H9 (cell line): ENCODE measurements around the gene GRID2. TPM values are rescaled to one million over a fixed set of nuclear protein-coding genes. Genes with fewer than 3 reads are reported as not detected.

ENCODE experiments used
- DNase-seq: peaks from one replicate; pipeline ENCODE4 v3.0.0-alpha.2; 2017
- H2AFZ ChIP-seq: one replicate; pipeline ENCODE4 v1.6.1; 2013; ENCODE audit warnings: mild to moderate bottlenecking, low read length, control low read depth, moderate library complexity
- H2AK5ac ChIP-seq: 2 replicates; pipeline ENCODE4 v1.6.1; 2013; ENCODE audit warnings: low read length, control low read depth, mixed read lengths; ENCODE audit not compliant: insufficient read length
- H2BK120ac ChIP-seq: one replicate; pipeline ENCODE4 v1.6.1; 2013; ENCODE audit warnings: low read depth, mild to moderate bottlenecking, low read length, control low read depth, inconsistent platforms; ENCODE audit not compliant: poor library complexity, severe bottlenecking
- H2BK12ac ChIP-seq: 2 replicates; pipeline ENCODE4 v1.6.1; 2013; ENCODE audit warnings: low read length, control low read depth, mixed read lengths, low read depth; ENCODE audit not compliant: insufficient read length
- H2BK15ac ChIP-seq: 2 replicates; pipeline ENCODE4 v1.6.1; 2013; ENCODE audit warnings: low read depth, low read length, control low read depth
- H2BK20ac ChIP-seq: one replicate; pipeline ENCODE4 v1.6.1; 2013; ENCODE audit warnings: low read depth, mild to moderate bottlenecking, low read length, control low read depth, inconsistent platforms; ENCODE audit not compliant: poor library complexity, severe bottlenecking
- H2BK5ac ChIP-seq: 2 replicates; pipeline ENCODE4 v1.6.1; 2013; ENCODE audit warnings: low read length, control low read depth, mixed read lengths; ENCODE audit not compliant: insufficient read length
- H3K14ac ChIP-seq: 2 replicates; pipeline ENCODE4 v1.6.1; 2013; ENCODE audit warnings: low read length, control low read depth; ENCODE audit not compliant: insufficient read depth
- H3K18ac ChIP-seq: 2 replicates; pipeline ENCODE4 v1.6.1; 2013; ENCODE audit warnings: low read depth, mild to moderate bottlenecking, mixed read lengths, low read length, control low read depth; ENCODE audit not compliant: insufficient read length
- H3K23ac ChIP-seq: 2 replicates; pipeline ENCODE4 v1.6.1; 2013; ENCODE audit warnings: low read length, control low read depth, mixed read lengths, low read depth; ENCODE audit not compliant: insufficient read length
- H3K23me2 ChIP-seq: 2 replicates; pipeline ENCODE4 v1.6.1; 2013; ENCODE audit warnings: low read depth, mild to moderate bottlenecking, mixed read lengths, low read length, control low read depth; ENCODE audit not compliant: insufficient read length, poor library complexity, severe bottlenecking
- H3K27ac ChIP-seq: 2 replicates; pipeline ENCODE4 v1.5.1; 2013; ENCODE audit warnings: low read length, control low read depth, mixed read lengths, low read depth; ENCODE audit not compliant: insufficient read length
- H3K27me3 ChIP-seq: 2 replicates; pipeline ENCODE4 v1.6.1; 2013; ENCODE audit warnings: low read length, control low read depth, inconsistent platforms; ENCODE audit not compliant: insufficient read depth
- H3K4ac ChIP-seq: 2 replicates; pipeline ENCODE4 v1.6.1; 2013; ENCODE audit warnings: low read depth, mild to moderate bottlenecking, control low read depth, inconsistent platforms, low read length, moderate library complexity
- H3K4me1 ChIP-seq: 2 replicates; pipeline ENCODE4 v1.6.1; 2013; ENCODE audit warnings: low read length, control low read depth, inconsistent platforms; ENCODE audit not compliant: insufficient read depth
- H3K4me2 ChIP-seq: 2 replicates; pipeline ENCODE4 v1.6.1; 2013; ENCODE audit warnings: low read length, control low read depth, mixed read lengths; ENCODE audit not compliant: insufficient read length, insufficient read depth
- H3K56ac ChIP-seq: 2 replicates; pipeline ENCODE4 v1.6.1; 2013; ENCODE audit warnings: low read depth, mild to moderate bottlenecking, mixed read lengths, low read length, control low read depth; ENCODE audit not compliant: insufficient read length
- H3K79me1 ChIP-seq: 2 replicates; pipeline ENCODE4 v1.6.1; 2013; ENCODE audit warnings: low read depth, mild to moderate bottlenecking, moderate library complexity, low read length, control low read depth, inconsistent platforms; ENCODE audit not compliant: insufficient read depth, poor library complexity, severe bottlenecking
- H3K79me2 ChIP-seq: 2 replicates; pipeline ENCODE4 v1.6.1; 2013; ENCODE audit warnings: low read length, control low read depth, inconsistent platforms; ENCODE audit not compliant: insufficient read depth
- H3K9ac ChIP-seq: 2 replicates; pipeline ENCODE4 v1.6.1; 2013; ENCODE audit warnings: low read length, control low read depth, mixed read lengths; ENCODE audit not compliant: insufficient read length; ENCODE audit errors: extremely low read depth
- H3K9me3 ChIP-seq: one replicate; pipeline ENCODE4 v1.6.1; 2013; ENCODE audit warnings: low read depth, low read length, inconsistent platforms; ENCODE audit not compliant: control insufficient read depth
- H3T11ph ChIP-seq: one replicate; pipeline ENCODE4 v1.6.1; 2013; ENCODE audit warnings: mild to moderate bottlenecking, low read length, control low read depth, inconsistent platforms
- H4K20me1 ChIP-seq: one replicate; pipeline ENCODE4 v1.6.1; 2013; ENCODE audit not compliant: control insufficient read depth, insufficient read length, insufficient read depth
- H4K5ac ChIP-seq: 2 replicates; pipeline ENCODE4 v1.6.1; 2013; ENCODE audit warnings: low read depth, mild to moderate bottlenecking, mixed read lengths, low read length, control low read depth; ENCODE audit not compliant: insufficient read length
- H4K8ac ChIP-seq: replicated peaks from 2 replicates; pipeline ENCODE4 v1.6.1; 2013; ENCODE audit warnings: low read length, control low read depth, mixed read lengths, low read depth; ENCODE audit not compliant: insufficient read length
- H4K91ac ChIP-seq: 2 replicates; pipeline ENCODE4 v1.6.1; 2013; ENCODE audit warnings: low read depth, mild to moderate bottlenecking, moderate library complexity, mixed read lengths, low read length, control low read depth; ENCODE audit not compliant: insufficient read length
- H3K27ac Mint-ChIP-seq, 3 experiments: 2 replicates in 2 of 3; 3 replicates in 1 of 3; pipeline ENCODE4 v1.8.0; 2020 to 2021; ENCODE audit warnings: mixed read lengths in 3 of 3, mild to moderate bottlenecking in 1 of 3, moderate library complexity in 1 of 3
- H3K27me3 Mint-ChIP-seq: 2 replicates; pipeline ENCODE4 v1.8.0; 2021; ENCODE audit warnings: low read depth, mild to moderate bottlenecking, moderate library complexity, mixed read lengths
- H3K36me3 Mint-ChIP-seq, 3 experiments: 2 replicates in 2 of 3; 3 replicates in 1 of 3; pipeline ENCODE4 v1.8.0; 2020 to 2021; ENCODE audit warnings: low read depth in 3 of 3, mixed read lengths in 3 of 3; ENCODE audit not compliant: insufficient read depth in 1 of 3
- H3K4me1 Mint-ChIP-seq, 2 experiments: 2 replicates each; pipeline ENCODE4 v1.8.0; 2020; ENCODE audit warnings: mixed read lengths in 2 of 2
- H3K4me3 Mint-ChIP-seq, 2 experiments: 2 replicates in 1 of 2; 3 replicates in 1 of 2; pipeline ENCODE4 v1.8.0; 2020 to 2021; ENCODE audit warnings: mild to moderate bottlenecking in 2 of 2, mixed read lengths in 2 of 2, moderate library complexity in 1 of 2
- H3K9me3 Mint-ChIP-seq, 2 experiments: 2 replicates in 1 of 2; 3 replicates in 1 of 2; pipeline ENCODE4 v1.8.0; 2020; ENCODE audit warnings: mild to moderate bottlenecking in 2 of 2, mixed read lengths in 2 of 2, moderate library complexity in 1 of 2
- CTCF ChIP-seq: fragments of 200-600 bp; sonication (generic); conservative IDR thresholded peaks from 3 replicates; pipeline ENCODE4 v1.8.0; 2021; ENCODE audit warnings: antibody characterized with exemption, mild to moderate bottlenecking
- WGBS: extraction: QIAGEN DNeasy Blood & Tissue Kit; methylation state at CpG from one replicate; pipeline ENCODE4 v1.1.7; 2013; ENCODE audit warnings: missing lambda C conversion rate, low lambda C conversion rate, mixed read lengths; ENCODE audit not compliant: insufficient read length; ENCODE audit errors: extremely low coverage; 5-methylcytosine and 5-hydroxymethylcytosine counted together
- total RNA-seq: library from RNA; stranded (reverse); gene quantifications from 2 replicates; pipeline ENCODE4 v1.2.1, GENCODE V29; 2021

The GRID2 gene
- total RNA-seq, 1 experiment from 2014 or later = 21.8 TPM

DNA sequence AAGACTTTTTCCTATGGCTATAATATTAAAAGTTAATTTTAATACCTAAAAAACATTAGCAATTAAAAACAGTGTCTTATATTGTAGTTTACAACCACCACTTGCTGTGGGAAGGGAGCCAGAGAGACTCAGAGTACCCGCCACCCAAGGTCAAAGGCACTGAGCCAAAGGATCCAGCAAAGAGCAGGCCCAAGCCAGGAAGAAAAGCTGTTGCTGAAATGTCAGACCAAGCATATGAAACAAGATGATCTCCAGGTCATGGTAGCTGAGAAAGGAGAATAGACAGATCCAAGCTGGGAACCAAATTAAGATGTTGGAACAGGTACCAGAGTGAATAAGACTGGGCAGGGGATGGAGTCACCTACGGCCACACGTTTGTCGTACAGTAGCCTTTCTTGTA, 1506.0 kb downstream of the GRID2 start:
- no peak overlapping the region for H3K4ac ChIP-seq
- Mint-ChIP-seq H3K27ac (no peak overlapping the region; a peak in 1 of 7 replicates), H3K9me3 (no peaks in the 10 kb centered on the region), H3K27me3 (peaks cover 2% of the 10 kb centered on the region), H3K4me1 (peaks cover 6 to 9% of the 10 kb centered on the region in 2 experiments), H3K4me3 (no peak overlapping the region), H3K36me3 (no peaks in the 10 kb centered on the region)
- no peaks in the 10 kb centered on the region for H3K79me2 ChIP-seq
- H4K20me1 ChIP-seq = no peaks in the 10 kb centered on the region
- no peaks in the 10 kb centered on the region for H3K9me3 ChIP-seq
- H3K79me1 ChIP-seq = no peaks in the 10 kb centered on the region
- H2BK20ac ChIP-seq = no peak overlapping the region
- H2AK5ac ChIP-seq = no peak overlapping the region
- no peak overlapping the region for H4K5ac ChIP-seq
- no peaks in the 10 kb centered on the region for H3K23me2 ChIP-seq
- H3K9ac ChIP-seq = no peak overlapping the region
- no peak overlapping the region for H2AFZ ChIP-seq
- H3K23ac ChIP-seq = no peak overlapping the region
- H3K56ac ChIP-seq = no peak overlapping the region
- no peak overlapping the region for H4K8ac ChIP-seq
- no peak overlapping the region for H2BK15ac ChIP-seq
- H3K4me1 ChIP-seq = peaks cover 6% of the 10 kb centered on the region; the same call in 1 of the 2 replicates
- no peak overlapping the region for H2BK120ac ChIP-seq
- no peak for DNase-seq
- H3T11ph ChIP-seq = no peak overlapping the region
- no CpG with 5 or more reads among the region's 4 CpGs for WGBS
- no peak overlapping the region for H2BK5ac ChIP-seq
- H3K27me3 ChIP-seq = no peaks in the 10 kb centered on the region
- H2BK12ac ChIP-seq = no peak overlapping the region
- no peak overlapping the region for H3K27ac ChIP-seq
- no peak overlapping the region for H3K4me2 ChIP-seq
- TF ChIP-seq CTCF = no peak
- H4K91ac ChIP-seq = no peak overlapping the region
- no peak overlapping the region for H3K14ac ChIP-seq
- no peak overlapping the region for H3K18ac ChIP-seq
